ENCODE results near the gene RIN2. TPM values are rescaled to one million over a fixed set of nuclear protein-coding genes. Genes with fewer than 3 reads are reported as not detected.

RIN2 gene
- total and polyA plus RNA-seq, 9 of the 15 experiments (the other 6 are each of a cell fraction or from before 2014, with no cell fraction given): 0.09 TPM; not detected in 8

GRCh38 chr20:19789446-19789845, 31.4 kb downstream of the RIN2 start:
- no TSS peak for BruUV-seq (replicated peaks)
- no peaks in the 10 kb centered on the region for H3K27me3 ChIP-seq (ENCODE audit: control insufficient read depth in 2 of 2, insufficient read depth in 2 of 2, low read length in 2 of 2)
- H3K9me1 ChIP-seq (ENCODE audit: control insufficient read depth, insufficient read depth, low read length): no peaks in the 10 kb centered on the region
- no peak overlapping the region for H3K27ac ChIP-seq (ENCODE audit: extremely low read depth, low read depth, low read length)
- no peaks in the 10 kb centered on the region for H3K79me2 ChIP-seq (ENCODE audit: control insufficient read depth, insufficient read depth, low read length)
- no peaks in the 10 kb centered on the region for H3K36me3 ChIP-seq (ENCODE audit: control insufficient read depth, insufficient read depth, low read length)
- ChIA-PET POLR2A (no interaction called here), CTCF (ENCODE audit: low intra/inter-chr PET ratio) (no interaction called here)
- no peak overlapping the region for H3K4me3 ChIP-seq
- FAIRE-seq: no peak
- no peak overlapping the region for H3K9ac ChIP-seq (ENCODE audit: insufficient read depth in 1 of 2, low read depth in 2 of 2, low read length in 2 of 2)
- in situ Hi-C loops (cut with MboI): no loop called here
- no peak overlapping the region for H2AFZ ChIP-seq (ENCODE audit: low read depth, low read length)
- H4K20me1 ChIP-seq (replicated peaks; ENCODE audit: control insufficient read depth, insufficient read depth, low read length): no peaks in the 10 kb centered on the region
- intact Hi-C loops (cut with micrococcal nuclease): loop anchor here (10.0 kb wide), 1 partner anchor 95 kb away; no protein-coding TSS in a partner anchor
- TF ChIP-seq ZNF12 (CRISPR knock-in tag; IDR thresholded peaks at IDR 0.05) (no peak), ELF2 (CRISPR knock-in tag; IDR thresholded peaks at IDR 0.05) (no peak), KLF16 (IDR thresholded peaks at IDR 0.05) (no peak), HINFP (tag; conservative IDR thresholded peaks at IDR 0.05; ENCODE audit: low read depth) (no peak), NFYB (IDR thresholded peaks at IDR 0.05; ENCODE audit: extremely low read depth, insufficient read length) (no peak), ARID4B (CRISPR knock-in tag; IDR thresholded peaks at IDR 0.05) (no peak), CHAMP1 (IDR thresholded peaks at IDR 0.05) (no peak), PKNOX1 (IDR thresholded peaks at IDR 0.05) (no peak), POLR3G (IDR thresholded peaks at IDR 0.05; ENCODE audit: extremely low read depth, insufficient read length, insufficient replicate concordance) (no peak), PREB (CRISPR knock-in tag; IDR thresholded peaks at IDR 0.05) (no peak), RHOXF2B (CRISPR knock-in tag; conservative IDR thresholded peaks at IDR 0.05) (no peak), MAFG (tag; conservative IDR thresholded peaks at IDR 0.05) (no peak)
- no peak for ATAC-seq
- DNase-seq (ENCODE audit: extremely low read depth in 1 of 4, low spot score in 3 of 4): no peak
- 0% methylated on average over 2 of the region's 2 CpGs for WGBS (ENCODE audit: insufficient coverage, low coverage, missing lambda C conversion rate)
- H3K9me3 ChIP-seq (replicated peaks; ENCODE audit: control insufficient read depth, insufficient read depth, low read depth, low read length): no peaks in the 10 kb centered on the region
- H3K4me1 ChIP-seq (replicated peaks in 1 of 2; ENCODE audit: control insufficient read depth in 2 of 2, insufficient read depth in 2 of 2, low read length in 2 of 2): no peaks in the 10 kb centered on the region
- no peak overlapping the region for H3K4me2 ChIP-seq (ENCODE audit: insufficient read depth, low read length)
